ENCODE results near the gene HRK.

Gene HRK

DNA sequence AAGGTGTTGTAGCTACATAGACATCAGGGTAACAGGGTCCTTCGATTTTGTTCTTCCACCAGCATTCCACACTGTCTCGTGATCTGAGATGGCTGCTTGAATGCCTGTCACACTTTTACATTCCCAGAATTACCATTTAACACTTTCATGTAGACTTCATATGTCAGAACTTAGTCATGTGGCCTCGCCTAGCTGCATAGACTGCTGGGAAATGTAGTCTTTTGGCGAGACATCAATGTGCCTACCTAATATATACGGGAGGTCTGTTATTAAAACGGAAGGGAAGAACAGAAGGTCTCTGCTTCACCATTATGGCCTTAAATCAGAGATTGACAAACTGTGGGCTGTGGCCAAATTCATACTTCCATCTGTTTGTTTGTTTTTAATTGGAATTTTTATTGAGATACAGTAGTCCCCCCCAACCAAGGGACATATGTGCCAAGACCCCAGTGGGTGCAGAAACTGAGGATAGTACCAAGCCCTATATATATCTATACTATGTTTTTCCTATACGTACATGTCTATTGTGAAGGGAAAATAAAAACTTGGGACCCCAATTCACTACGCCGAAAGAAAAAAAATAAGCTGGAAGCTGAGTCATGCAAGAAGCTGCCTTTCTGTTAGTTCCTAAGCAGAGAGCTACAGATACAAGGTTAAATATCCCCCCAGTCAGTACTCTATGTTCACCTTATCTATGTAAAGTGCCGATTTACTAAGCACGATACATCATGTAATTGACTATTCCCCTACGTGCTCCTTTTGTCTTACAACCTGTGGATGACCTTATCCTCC lies 11.3 kb upstream of the HRK start:
- Histone ChIP-seq H4K8ac (ENCODE audit: low read depth, low read length) (no peak overlapping the region), H3K4me2 (ENCODE audit: insufficient read depth, low read length, poor library complexity, severe bottlenecking) (no peak overlapping the region), H4K91ac (ENCODE audit: low read depth, low read length, poor library complexity) (no peak overlapping the region), H3K4ac (ENCODE audit: low read length) (no peak overlapping the region), H2BK15ac (ENCODE audit: low read length) (no peak overlapping the region), H3K18ac (ENCODE audit: low read length) (no peak overlapping the region), H3K9me3 (replicated peaks in 1 of 2; ENCODE audit: control insufficient read depth in 2 of 2, insufficient read depth in 1 of 2, low read depth in 1 of 2, low read length in 2 of 2) (peaks cover 1 to 2% of the 10 kb centered on the region in 2 donors), H2BK120ac (ENCODE audit: low read depth, low read length) (no peak overlapping the region), H3K4me1 (ENCODE audit: control insufficient read depth in 2 of 2, insufficient read depth in 1 of 2, low read depth in 1 of 2, low read length in 2 of 2) (no peaks in the 10 kb centered on the region), H3K36me3 (replicated peaks in 1 of 2; ENCODE audit: control insufficient read depth in 2 of 2, insufficient read depth in 2 of 2, low read length in 2 of 2) (no peaks in the 10 kb centered on the region), H3K27me3 (ENCODE audit: control insufficient read depth in 3 of 3, insufficient read depth in 3 of 3, low read depth in 1 of 3, low read length in 3 of 3) (peaks cover 0 to 13% (median 0%) of the 10 kb centered on the region in 3 experiments), H2AFZ (ENCODE audit: low read length) (no peak overlapping the region), H3K79me1 (ENCODE audit: low read depth, low read length) (no peaks in the 10 kb centered on the region), H2BK12ac (ENCODE audit: low read length) (no peak overlapping the region), H3K23ac (ENCODE audit: low read depth, low read length, poor library complexity) (no peak overlapping the region), H3K9ac (ENCODE audit: low read depth, low read length, poor library complexity) (no peak overlapping the region), H3K27ac (replicated peaks; ENCODE audit: low read length) (no peak overlapping the region), H2AK5ac (ENCODE audit: low read depth, low read length) (no peak overlapping the region), H3K4me3 (ENCODE audit: low read length in 2 of 2) (no peak overlapping the region), H3K14ac (ENCODE audit: low read length) (no peak overlapping the region), H2BK5ac (ENCODE audit: low read length) (no peak overlapping the region)
- WGBS, 2 donors (ENCODE audit: extremely low coverage in 2 of 2, insufficient read length in 2 of 2, insufficient replicate concordance in 1 of 2): no CpG with 5 or more reads among the region's 12 CpGs
- DNase-seq (ENCODE audit: low spot score): no peak

DNA sequence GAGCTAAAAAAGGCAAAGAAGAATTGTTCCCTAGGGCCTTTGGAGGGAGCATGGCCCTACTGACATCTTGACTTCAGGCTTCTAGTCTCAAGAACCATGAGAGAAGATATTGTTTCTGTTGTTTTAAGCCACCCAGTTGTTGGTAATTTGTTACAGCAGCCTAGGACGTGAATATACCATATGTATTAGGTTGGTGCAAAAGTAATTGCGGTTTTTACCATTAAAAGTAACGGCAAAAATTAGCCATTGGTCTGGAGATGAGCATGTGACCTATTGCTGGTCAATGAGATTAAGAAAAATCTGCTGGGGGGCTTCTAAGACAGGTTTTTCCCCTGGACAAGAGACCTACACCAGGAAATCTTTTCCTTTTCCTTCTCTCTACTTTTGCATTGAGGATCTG lies 9.8 kb upstream of the HRK start:
- Histone ChIP-seq H3K23ac (ENCODE audit: low read depth, low read length, poor library complexity) (no peak overlapping the region), H2AK5ac (ENCODE audit: low read depth, low read length) (no peak overlapping the region), H3K79me1 (ENCODE audit: low read depth, low read length) (no peaks in the 10 kb centered on the region), H3K27me3 (ENCODE audit: control insufficient read depth in 3 of 3, insufficient read depth in 3 of 3, low read depth in 1 of 3, low read length in 3 of 3) (peaks cover 0 to 19% (median 0%) of the 10 kb centered on the region in 3 experiments), H3K9ac (ENCODE audit: low read depth, low read length, poor library complexity) (no peak overlapping the region), H4K8ac (ENCODE audit: low read depth, low read length) (no peak overlapping the region), H2BK120ac (ENCODE audit: low read depth, low read length) (no peak overlapping the region), H3K36me3 (replicated peaks in 1 of 2; ENCODE audit: control insufficient read depth in 2 of 2, insufficient read depth in 2 of 2, low read length in 2 of 2) (no peaks in the 10 kb centered on the region), H3K4me3 (ENCODE audit: low read length in 2 of 2) (no peak overlapping the region), H4K91ac (ENCODE audit: low read depth, low read length, poor library complexity) (no peak overlapping the region), H3K18ac (ENCODE audit: low read length) (no peak overlapping the region), H3K4me2 (ENCODE audit: insufficient read depth, low read length, poor library complexity, severe bottlenecking) (no peak overlapping the region), H2BK12ac (ENCODE audit: low read length) (no peak overlapping the region), H2AFZ (ENCODE audit: low read length) (no peak overlapping the region), H3K4ac (ENCODE audit: low read length) (no peak overlapping the region), H3K9me3 (replicated peaks in 1 of 2; ENCODE audit: control insufficient read depth in 2 of 2, insufficient read depth in 1 of 2, low read depth in 1 of 2, low read length in 2 of 2) (peaks cover 0 to 2% of the 10 kb centered on the region in 2 donors), H2BK5ac (ENCODE audit: low read length) (no peak overlapping the region), H2BK15ac (ENCODE audit: low read length) (no peak overlapping the region), H3K4me1 (ENCODE audit: control insufficient read depth in 2 of 2, insufficient read depth in 1 of 2, low read depth in 1 of 2, low read length in 2 of 2) (no peaks in the 10 kb centered on the region), H3K14ac (ENCODE audit: low read length) (no peak overlapping the region), H3K27ac (replicated peaks; ENCODE audit: low read length) (no peak overlapping the region)
- DNase-seq (ENCODE audit: low spot score): no peak
- WGBS, 2 donors (ENCODE audit: extremely low coverage in 2 of 2, insufficient read length in 2 of 2, insufficient replicate concordance in 1 of 2): no CpG with 5 or more reads among the region's 3 CpGs

DNA sequence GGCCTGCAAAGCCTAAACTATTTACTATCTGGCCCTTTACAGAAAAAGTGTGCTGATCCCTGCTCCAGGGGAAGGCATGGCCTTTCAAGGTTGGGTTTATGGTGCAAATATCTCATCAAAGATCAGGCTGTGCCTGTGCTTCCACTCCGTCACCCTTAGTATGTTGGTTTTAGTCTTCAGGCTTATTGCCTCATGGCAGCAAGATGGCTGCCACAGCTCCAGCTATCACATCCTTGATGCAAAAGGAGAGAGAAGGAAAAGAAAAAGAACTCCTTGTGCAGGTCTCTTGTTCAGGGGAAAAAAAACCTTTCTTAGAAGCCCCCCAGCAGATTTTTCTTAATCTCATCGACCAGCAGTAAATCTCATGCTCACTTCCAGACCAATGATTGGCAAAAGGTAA lies 9.1 kb upstream of the HRK start:
- Histone ChIP-seq H2BK120ac (ENCODE audit: low read depth, low read length) (no peak overlapping the region), H4K91ac (ENCODE audit: low read depth, low read length, poor library complexity) (no peak overlapping the region), H2AFZ (ENCODE audit: low read length) (no peak overlapping the region), H4K8ac (ENCODE audit: low read depth, low read length) (no peak overlapping the region), H2BK15ac (ENCODE audit: low read length) (no peak overlapping the region), H3K79me1 (ENCODE audit: low read depth, low read length) (no peaks in the 10 kb centered on the region), H3K9me3 (replicated peaks in 1 of 2; ENCODE audit: control insufficient read depth in 2 of 2, insufficient read depth in 1 of 2, low read depth in 1 of 2, low read length in 2 of 2) (peaks cover 0 to 2% of the 10 kb centered on the region in 2 donors), H2BK12ac (ENCODE audit: low read length) (no peak overlapping the region), H3K14ac (ENCODE audit: low read length) (no peak overlapping the region), H3K4me2 (ENCODE audit: insufficient read depth, low read length, poor library complexity, severe bottlenecking) (no peak overlapping the region), H3K23ac (ENCODE audit: low read depth, low read length, poor library complexity) (no peak overlapping the region), H2BK5ac (ENCODE audit: low read length) (no peak overlapping the region), H3K4ac (ENCODE audit: low read length) (no peak overlapping the region), H2AK5ac (ENCODE audit: low read depth, low read length) (no peak overlapping the region), H3K36me3 (replicated peaks in 1 of 2; ENCODE audit: control insufficient read depth in 2 of 2, insufficient read depth in 2 of 2, low read length in 2 of 2) (no peaks in the 10 kb centered on the region), H3K27ac (replicated peaks; ENCODE audit: low read length) (no peak overlapping the region), H3K27me3 (ENCODE audit: control insufficient read depth in 3 of 3, insufficient read depth in 3 of 3, low read depth in 1 of 3, low read length in 3 of 3) (peaks cover 0 to 19% (median 0%) of the 10 kb centered on the region in 3 experiments), H3K4me1 (ENCODE audit: control insufficient read depth in 2 of 2, insufficient read depth in 1 of 2, low read depth in 1 of 2, low read length in 2 of 2) (no peaks in the 10 kb centered on the region), H3K4me3 (ENCODE audit: low read length in 2 of 2) (no peak overlapping the region), H3K9ac (ENCODE audit: low read depth, low read length, poor library complexity) (no peak overlapping the region), H3K18ac (ENCODE audit: low read length) (no peak overlapping the region)
- no CpG with 5 or more reads among the region's 2 CpGs for WGBS, 2 donors (ENCODE audit: extremely low coverage in 2 of 2, insufficient read length in 2 of 2, insufficient replicate concordance in 1 of 2)
- no peak for DNase-seq (ENCODE audit: low spot score)

DNA sequence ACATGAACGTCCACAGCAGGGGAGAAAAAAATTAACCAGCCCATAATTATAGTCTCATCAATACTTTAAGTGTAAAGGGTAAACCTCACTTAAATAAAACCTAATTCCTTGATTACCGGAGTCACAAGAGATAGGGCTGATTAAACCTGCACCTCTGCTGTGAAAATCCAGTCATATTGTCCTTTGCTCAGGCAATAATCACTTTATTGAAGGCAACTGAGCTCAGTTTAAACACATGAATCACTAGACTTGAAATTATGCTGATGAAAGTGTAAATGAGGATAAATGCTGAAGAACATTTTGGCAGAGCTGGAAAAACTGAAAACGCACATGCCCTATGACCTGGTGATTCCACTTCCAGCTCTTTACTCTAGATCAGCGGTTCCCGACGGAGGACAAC lies 6.7 kb upstream of the HRK start:
- no peak overlapping the region for H3K9ac ChIP-seq (ENCODE audit: low read depth, low read length, poor library complexity)
- no peak overlapping the region for H3K14ac ChIP-seq (ENCODE audit: low read length)
- H2BK5ac ChIP-seq (ENCODE audit: low read length): no peak overlapping the region
- H3K27me3 ChIP-seq (ENCODE audit: control insufficient read depth in 3 of 3, insufficient read depth in 3 of 3, low read depth in 1 of 3, low read length in 3 of 3): peaks cover 4 to 41% (median 6%) of the 10 kb centered on the region in 3 experiments
- H3K4me3 ChIP-seq (ENCODE audit: low read length in 2 of 2): no peak overlapping the region
- no peak overlapping the region for H2BK120ac ChIP-seq (ENCODE audit: low read depth, low read length)
- H3K23ac ChIP-seq (ENCODE audit: low read depth, low read length, poor library complexity): no peak overlapping the region
- no CpG with 5 or more reads among the region's 6 CpGs for WGBS, 2 donors (ENCODE audit: extremely low coverage in 2 of 2, insufficient read length in 2 of 2, insufficient replicate concordance in 1 of 2)
- no peaks in the 10 kb centered on the region for H3K79me1 ChIP-seq (ENCODE audit: low read depth, low read length)
- H2AFZ ChIP-seq (ENCODE audit: low read length): no peak overlapping the region
- no peak overlapping the region for H4K8ac ChIP-seq (ENCODE audit: low read depth, low read length)
- no peak overlapping the region for H2AK5ac ChIP-seq (ENCODE audit: low read depth, low read length)
- H3K4me1 ChIP-seq (ENCODE audit: control insufficient read depth in 2 of 2, insufficient read depth in 1 of 2, low read depth in 1 of 2, low read length in 2 of 2): no peaks in the 10 kb centered on the region
- H3K4ac ChIP-seq (ENCODE audit: low read length): no peak overlapping the region
- H3K9me3 ChIP-seq (replicated peaks in 1 of 2; ENCODE audit: control insufficient read depth in 2 of 2, insufficient read depth in 1 of 2, low read depth in 1 of 2, low read length in 2 of 2): peaks cover 0 to 2% of the 10 kb centered on the region in 2 donors
- H3K18ac ChIP-seq (ENCODE audit: low read length): no peak overlapping the region
- H3K27ac ChIP-seq (replicated peaks; ENCODE audit: low read length): no peak overlapping the region
- no peak overlapping the region for H2BK15ac ChIP-seq (ENCODE audit: low read length)
- no peak overlapping the region for H2BK12ac ChIP-seq (ENCODE audit: low read length)
- DNase-seq (ENCODE audit: low spot score): no peak
- no peaks in the 10 kb centered on the region for H3K36me3 ChIP-seq (replicated peaks in 1 of 2; ENCODE audit: control insufficient read depth in 2 of 2, insufficient read depth in 2 of 2, low read length in 2 of 2)
- no peak overlapping the region for H4K91ac ChIP-seq (ENCODE audit: low read depth, low read length, poor library complexity)
- no peak overlapping the region for H3K4me2 ChIP-seq (ENCODE audit: insufficient read depth, low read length, poor library complexity, severe bottlenecking)
